ENCODE results near the gene ARMC2.

- TF ChIP-seq YY1 (IDR thresholded peaks at IDR 0.05; ENCODE audit: insufficient read depth, insufficient read length) (no peak), ZNF274 (IDR thresholded peaks at IDR 0.05; ENCODE audit: low read depth, low read length) (no peak)
Measured at GRCh38 chr6:108937170-108937569, 88.9 kb downstream of the ARMC2 start.

Data from NT2/D1 (cell line).